Stomach (tissue), 9 donors: ENCODE results near the gene TM9SF2. TPM values are rescaled to one million over a fixed set of nuclear protein-coding genes. Genes with fewer than 3 reads are reported as not detected.
A peak's percentile ranks its signal among the peaks of the same experiment; 100 is the strongest.

Source experiments
- DNase-seq, 2 donors: peaks; one replicate each; pipeline versions ENCODE4 v3.0.0 to v3.0.0-alpha.2; 2013 to 2019
- H3K27ac ChIP-seq, 5 donors: fragments of 200-600 bp in 4 of 5; sonication (generic) in 4 of 5; one replicate each; pipeline ENCODE4 v1.5.1; 2013 to 2019; ENCODE audit warnings: mild to moderate bottlenecking in 1 of 5, moderate library complexity in 1 of 5
- H3K27me3 ChIP-seq, 3 donors: fragments of 200-600 bp; sonication (generic); one replicate each; pipeline ENCODE4 v1.5.1; 2017 to 2019; ENCODE audit warnings: mixed run types in 1 of 3
- H3K36me3 ChIP-seq, 4 donors: fragments of 200-600 bp; sonication (generic); 1 replicate in 3 of 4; 2 replicates in 1 of 4; pipeline ENCODE4 v1.5.1; 2016 to 2019
- H3K4me1 ChIP-seq, 4 donors: fragments of 200-600 bp; sonication (generic); one replicate each; pipeline ENCODE4 v1.5.1; 2016 to 2019
- H3K4me3 ChIP-seq, 4 donors: fragments of 200-600 bp; sonication (generic) in 3 of 4; one replicate each; pipeline ENCODE4 v1.5.1; 2016 to 2019; ENCODE audit warnings: mild to moderate bottlenecking in 1 of 4
- H3K9me3 ChIP-seq, 4 donors: fragments of 200-600 bp; sonication (generic); one replicate each; pipeline ENCODE4 v1.5.1; 2016 to 2019
- EP300 ChIP-seq: sonication (generic); formaldehyde crosslinking; IDR thresholded peaks from one replicate; pipeline ENCODE4 v1.6.1; 2017; ENCODE audit warnings: antibody characterized with exemption
- POLR2A ChIP-seq, 4 donors: fragments of 450-650 bp; IDR thresholded peaks; one replicate each; pipeline ENCODE4 v1.6.1; 2016; ENCODE audit warnings: antibody characterized with exemption in 4 of 4, control low read depth in 2 of 4, mild to moderate bottlenecking in 1 of 4, moderate library complexity in 1 of 4
- POLR2AphosphoS5 ChIP-seq, 3 donors: sonication (generic); formaldehyde crosslinking; IDR thresholded peaks; one replicate each; pipeline ENCODE4 v1.6.1; 2016; ENCODE audit warnings: antibody characterized with exemption in 3 of 3
- whole genome bisulfite sequencing, 5 donors: extraction: QIAGEN DNeasy Blood & Tissue Kit in 3 of 5; methylation state at CpG; one replicate each; pipeline versions ENCODE4 v1.1.5 to v1.1.7; 2013 to 2018; 5-methylcytosine and 5-hydroxymethylcytosine counted together
- intact Hi-C: fragments of 100-400 bp; cut with DNase I; formaldehyde crosslinking; loops from one replicate; pipeline ENCODE4 v1.15.1; 2023; ENCODE audit warnings: low total_unique reads
- polyA plus RNA-seq, 3 donors: library from polyadenylated mRNA; stranded (reverse); fragments of 200-250 nt; gene quantifications; one replicate each; pipeline ENCODE4 v1.2.3, GENCODE V29; 2013
- total RNA-seq, 5 donors: library from RNA; depleted of rRNA; stranded (reverse); fragments of >200 nt; gene quantifications; one replicate each; pipeline versions ENCODE4 v1.1.0 to v1.2.3, GENCODE V29; 2014 to 2016
- TF ChIP-seq, protein P1 (sequence below), 7 experiments: fragments of 450-650 bp in 4 of 7; fragments of 200-600 bp in 3 of 7; sonication (generic) in 3 of 7; IDR thresholded peaks; one replicate each; pipeline ENCODE4 v1.5.1; 2016 to 2019; ENCODE audit warnings: antibody characterized with exemption in 7 of 7, control low read depth in 2 of 7, mild to moderate bottlenecking in 1 of 7
- donor health status: healthy with polysubstance abuse.
- donor health status: Bipolar disorder and iron deficiency.
- donor health status: healthy.

Gene TM9SF2
- total and polyA plus RNA-seq, 8 donors, result 18.1 to 268 (median 36.0) TPM

DNA sequence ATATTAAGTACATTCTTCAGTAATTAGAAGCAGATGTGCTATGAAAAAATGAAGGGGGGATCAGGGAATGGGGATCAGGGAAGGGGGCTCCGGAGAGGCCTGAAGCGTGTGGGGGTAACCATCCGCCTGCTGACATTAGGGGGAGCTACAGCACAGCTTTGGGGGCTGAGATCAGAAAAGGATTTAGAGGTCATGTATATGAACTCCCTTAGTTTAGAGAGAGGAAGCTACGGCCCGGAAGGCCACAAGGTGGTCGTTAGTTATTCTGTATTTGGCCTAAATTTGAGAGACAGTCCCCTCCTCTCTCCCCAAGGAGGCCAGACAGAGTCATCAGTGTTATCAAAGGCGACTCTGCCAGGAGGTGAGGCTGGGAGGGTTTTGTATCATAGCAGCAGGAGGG is 99.0 kb downstream of the TM9SF2 start:
- H3K4me1 ChIP-seq, result peaks cover 0 to under 1% (median under 1%) of the 10 kb centered on the region in 4 donors
- intact Hi-C loops, result no loop called here
- no peaks in the 10 kb centered on the region for H3K36me3 ChIP-seq
- no peak overlapping the region for H3K27ac ChIP-seq
- no peak overlapping the region for H3K4me3 ChIP-seq
- no peaks in the 10 kb centered on the region for H3K9me3 ChIP-seq
- no peak for DNase-seq
- 57 to 65% (median 62%) methylated on average over 7 of the region's 7 CpGs for WGBS, 5 donors
- no peaks in the 10 kb centered on the region for H3K27me3 ChIP-seq
- TF ChIP-seq, protein P1, sequence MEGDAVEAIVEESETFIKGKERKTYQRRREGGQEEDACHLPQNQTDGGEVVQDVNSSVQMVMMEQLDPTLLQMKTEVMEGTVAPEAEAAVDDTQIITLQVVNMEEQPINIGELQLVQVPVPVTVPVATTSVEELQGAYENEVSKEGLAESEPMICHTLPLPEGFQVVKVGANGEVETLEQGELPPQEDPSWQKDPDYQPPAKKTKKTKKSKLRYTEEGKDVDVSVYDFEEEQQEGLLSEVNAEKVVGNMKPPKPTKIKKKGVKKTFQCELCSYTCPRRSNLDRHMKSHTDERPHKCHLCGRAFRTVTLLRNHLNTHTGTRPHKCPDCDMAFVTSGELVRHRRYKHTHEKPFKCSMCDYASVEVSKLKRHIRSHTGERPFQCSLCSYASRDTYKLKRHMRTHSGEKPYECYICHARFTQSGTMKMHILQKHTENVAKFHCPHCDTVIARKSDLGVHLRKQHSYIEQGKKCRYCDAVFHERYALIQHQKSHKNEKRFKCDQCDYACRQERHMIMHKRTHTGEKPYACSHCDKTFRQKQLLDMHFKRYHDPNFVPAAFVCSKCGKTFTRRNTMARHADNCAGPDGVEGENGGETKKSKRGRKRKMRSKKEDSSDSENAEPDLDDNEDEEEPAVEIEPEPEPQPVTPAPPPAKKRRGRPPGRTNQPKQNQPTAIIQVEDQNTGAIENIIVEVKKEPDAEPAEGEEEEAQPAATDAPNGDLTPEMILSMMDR (IDR thresholded peaks at IDR 0.05), result no peak
- no peak for TF ChIP-seq EP300

DNA sequence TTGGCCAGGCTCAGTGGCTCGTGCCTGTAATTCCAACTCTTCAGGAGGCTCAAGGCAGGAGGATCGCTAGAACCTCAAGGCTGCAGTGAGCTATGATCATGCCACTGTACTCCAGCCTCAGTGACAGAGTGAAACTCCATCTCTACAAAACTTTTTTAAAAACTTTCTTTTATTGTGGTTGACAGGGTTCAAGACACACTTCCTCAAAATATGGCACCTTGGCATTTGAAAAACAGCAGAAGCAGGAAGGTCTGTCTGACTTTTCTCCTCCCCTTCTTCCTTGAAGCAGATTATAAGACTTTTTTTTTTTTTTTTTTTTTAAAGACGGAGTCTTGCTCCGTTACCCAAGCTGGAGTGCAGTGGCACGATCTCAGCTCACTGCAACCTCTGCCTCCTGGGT is 100.3 kb downstream of the TM9SF2 start:
- Histone ChIP-seq H3K4me1 (peaks cover 0 to 10% (median 9%) of the 10 kb centered on the region in 4 donors), H3K27me3 (no peaks in the 10 kb centered on the region), H3K9me3 (no peaks in the 10 kb centered on the region), H3K4me3 (no peak overlapping the region), H3K36me3 (no peaks in the 10 kb centered on the region), H3K27ac (no peak overlapping the region)
- 77 to 87% (median 81%) methylated on average over 5 of the region's 5 CpGs for WGBS, 5 donors
- TF ChIP-seq, protein P1 (IDR thresholded peaks at IDR 0.05), result no peak
- TF ChIP-seq POLR2A (IDR thresholded peaks at IDR 0.05) (no peak), POLR2AphosphoS5 (IDR thresholded peaks at IDR 0.05) (no peak), EP300 (no peak)
- DNase-seq, result no peak
- intact Hi-C loops, result no loop called here

DNA sequence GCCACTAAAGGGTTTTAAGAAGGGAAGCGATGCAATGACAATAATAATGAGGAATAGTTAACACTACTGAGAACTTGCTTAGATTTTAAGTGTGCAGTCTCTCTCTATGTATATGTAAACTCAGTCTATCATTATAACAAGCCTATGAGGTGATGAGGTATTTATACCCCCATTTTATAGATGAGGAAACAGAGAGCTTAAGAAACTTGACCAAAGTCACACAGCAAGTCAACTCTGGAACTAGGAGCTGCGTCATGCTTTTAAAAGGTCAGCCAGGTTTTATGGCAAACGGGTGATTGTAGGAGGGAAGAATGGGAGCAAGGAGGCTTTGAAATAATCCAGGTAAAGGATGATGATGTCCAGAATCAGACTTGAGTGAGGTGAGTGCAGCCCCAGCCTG is 103.4 kb downstream of the TM9SF2 start:
- H3K27ac ChIP-seq, result no peak overlapping the region
- no peak for DNase-seq
- no peaks in the 10 kb centered on the region for H3K27me3 ChIP-seq
- no peaks in the 10 kb centered on the region for H3K9me3 ChIP-seq
- intact Hi-C loops, result no loop called here
- TF ChIP-seq, protein P1 (IDR thresholded peaks at IDR 0.05), result no peak
- TF ChIP-seq POLR2A (IDR thresholded peaks at IDR 0.05) (no peak), POLR2AphosphoS5 (IDR thresholded peaks at IDR 0.05) (no peak), EP300 (no peak)
- H3K4me3 ChIP-seq, result no peak overlapping the region
- WGBS, 5 donors, result 86 to 97% (median 93%) methylated on average over 3 of the region's 3 CpGs
- H3K36me3 ChIP-seq, result no peaks in the 10 kb centered on the region
- peaks cover 0 to 12% (median 10%) of the 10 kb centered on the region in 4 donors for H3K4me1 ChIP-seq

DNA sequence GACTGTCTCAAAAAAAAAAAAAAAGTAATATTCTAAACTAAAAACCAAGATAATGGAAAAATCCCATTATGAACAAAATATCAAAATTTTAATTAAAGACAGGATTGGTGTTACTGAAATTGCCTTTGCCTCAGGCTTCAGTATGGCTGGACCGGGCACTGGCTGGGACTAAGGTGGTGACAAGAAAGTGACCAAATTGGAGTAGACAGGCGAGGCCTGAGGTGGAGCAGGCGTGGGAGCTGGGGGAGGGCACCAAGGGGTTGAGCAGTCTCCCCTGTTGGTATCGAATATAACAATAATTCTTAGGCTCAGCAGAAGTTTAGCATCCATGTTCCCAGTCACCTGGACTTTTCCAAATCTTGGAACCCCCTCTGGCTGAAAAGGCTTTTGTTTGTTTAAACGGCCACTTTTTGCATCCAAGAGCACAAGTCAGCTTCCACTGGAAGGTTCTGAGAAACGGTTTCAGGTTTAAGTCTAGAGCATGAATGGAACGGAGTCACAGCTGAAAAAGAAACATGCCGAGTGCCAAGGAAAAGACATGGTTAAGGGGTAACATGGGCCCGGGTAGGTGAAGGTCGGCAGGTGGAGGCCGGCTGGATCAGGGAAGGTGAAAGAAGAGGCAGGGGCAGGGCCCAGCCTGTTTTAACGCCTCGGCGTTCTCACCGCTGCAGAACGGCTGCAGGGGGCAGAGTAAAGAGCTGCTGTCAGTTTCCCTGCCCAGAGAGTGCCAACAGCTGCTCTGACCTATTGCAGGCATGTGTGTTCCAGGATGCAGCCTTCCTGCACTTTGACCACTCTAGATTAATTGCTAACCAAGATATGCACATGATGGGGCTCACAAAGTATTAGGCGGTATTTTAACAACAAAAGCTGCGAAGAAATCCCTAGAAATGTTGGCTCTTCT is 104.4 kb downstream of the TM9SF2 start:
- Histone ChIP-seq H3K36me3 (no peaks in the 10 kb centered on the region), H3K9me3 (no peaks in the 10 kb centered on the region), H3K4me3 (peak overlapping the region; percentile 63 to 84 (median 80)), H3K4me1 (peaks cover 0 to 20% (median 10%) of the 10 kb centered on the region in 4 donors), H3K27ac (peak overlapping the region; percentile 84 to 92 (median 88)), H3K27me3 (no peaks in the 10 kb centered on the region)
- 18 to 23% (median 19%) methylated on average over 18 of the region's 18 CpGs for WGBS, 5 donors
- TF ChIP-seq POLR2A (IDR thresholded peaks at IDR 0.05), result no peak
- no peak for TF ChIP-seq POLR2AphosphoS5 (IDR thresholded peaks at IDR 0.05)
- TF ChIP-seq, protein P1 (IDR thresholded peaks at IDR 0.05), result no peak
- TF ChIP-seq EP300, result no peak
- intact Hi-C loops, result no loop called here
- DNase-seq, result peak; percentile 50 to 81
